Activated T-cell treated with anti-CD3 and anti-CD28 coated beads for 4 hours (primary cell): ENCODE measurements around the gene CBR1.
A peak's percentile ranks its signal among the peaks of the same experiment; 100 is the strongest.
"Not testable (repeated sequence)": the region's sequence is repeated elsewhere in the genome, so short reads cannot be mapped to it uniquely, and the experiment has no call there.

ENCODE experiments used
- DNase-seq: peaks from one replicate; pipeline ENCODE4 v3.0.0-alpha.2; 2020

CBR1 gene

GRCh38 chr21:36052860-36053714, 16.7 kb upstream of the CBR1 start:
- no peak for DNase-seq

GRCh38 chr21:36053715-36054062, 16.1 kb upstream of the CBR1 start:
- DNase-seq, result no peak

GRCh38 chr21:36055551-36055950, 14.3 kb upstream of the CBR1 start:
- DNase-seq, result no peak

- no peak for DNase-seq
Measured at GRCh38 chr21:36059823-36060158, 10.0 kb upstream of the CBR1 start.

GRCh38 chr21:36060159-36060921, 9.5 kb upstream of the CBR1 start, which contains the start of gene SETD4:
Gene SETD4, minus strand, starts transcription at chr21:36060526. Its CDS starts 1,638 bp downstream, at chr21:36058888.
- DNase-seq, result peak; percentile 89

GRCh38 chr21:36061445-36061844, 8.4 kb upstream of the CBR1 start:
- DNase-seq, result no peak

GRCh38 chr21:36063375-36064084, 6.3 kb upstream of the CBR1 start:
- DNase-seq, result no peak

GRCh38 chr21:36064085-36064460, 5.8 kb upstream of the CBR1 start:
- DNase-seq, result no peak

GRCh38 chr21:36065497-36066036, 4.3 kb upstream of the CBR1 start:
- DNase-seq, result no peak

GRCh38 chr21:36068748-36069398, 951 bp upstream of the CBR1 start:
- no peak for DNase-seq

- no peak for DNase-seq
Measured at GRCh38 chr21:36070999-36071398, 1.2 kb downstream of the CBR1 start.

GRCh38 chr21:36072453-36073162, 2.8 kb downstream of the CBR1 start:
- no peak for DNase-seq

- no peak for DNase-seq
Measured at GRCh38 chr21:36073181-36073580, 3.4 kb downstream of the CBR1 start.

GRCh38 chr21:36073911-36074310, 4.1 kb downstream of the CBR1 start:
- DNase-seq, result not testable (repeated sequence)

- DNase-seq, result no peak
Measured at GRCh38 chr21:36075171-36075570, 5.3 kb downstream of the CBR1 start.

- no peak for DNase-seq
Measured at GRCh38 chr21:36075953-36076352, 6.1 kb downstream of the CBR1 start.

- DNase-seq, result no peak
Measured at GRCh38 chr21:36076878-36077655, 7.2 kb downstream of the CBR1 start.

- DNase-seq, result no peak
Measured at GRCh38 chr21:36077758-36078157, 7.9 kb downstream of the CBR1 start.

GRCh38 chr21:36079010-36079649, 9.3 kb downstream of the CBR1 start:
- peak; percentile 5 for DNase-seq

GRCh38 chr21:36079671-36080070, 9.8 kb downstream of the CBR1 start:
- DNase-seq, result no peak

- no peak for DNase-seq
Measured at GRCh38 chr21:36080386-36080785, 10.6 kb downstream of the CBR1 start.
